HG03442 (cell line): ENCODE measurements around the gene LRRC8D.
"Not testable (repeated sequence)": the region's sequence is repeated elsewhere in the genome, so short reads cannot be mapped to it uniquely, and the experiment has no call there.

Source experiments
- ATAC-seq: cut with Tn5 transposase; IDR thresholded peaks from one replicate; pipeline ENCODE4 v1.9.1; 2021; ENCODE audit warnings: mild to moderate bottlenecking, moderate library complexity; ENCODE audit not compliant: unreplicated experiment

LRRC8D gene

DNA sequence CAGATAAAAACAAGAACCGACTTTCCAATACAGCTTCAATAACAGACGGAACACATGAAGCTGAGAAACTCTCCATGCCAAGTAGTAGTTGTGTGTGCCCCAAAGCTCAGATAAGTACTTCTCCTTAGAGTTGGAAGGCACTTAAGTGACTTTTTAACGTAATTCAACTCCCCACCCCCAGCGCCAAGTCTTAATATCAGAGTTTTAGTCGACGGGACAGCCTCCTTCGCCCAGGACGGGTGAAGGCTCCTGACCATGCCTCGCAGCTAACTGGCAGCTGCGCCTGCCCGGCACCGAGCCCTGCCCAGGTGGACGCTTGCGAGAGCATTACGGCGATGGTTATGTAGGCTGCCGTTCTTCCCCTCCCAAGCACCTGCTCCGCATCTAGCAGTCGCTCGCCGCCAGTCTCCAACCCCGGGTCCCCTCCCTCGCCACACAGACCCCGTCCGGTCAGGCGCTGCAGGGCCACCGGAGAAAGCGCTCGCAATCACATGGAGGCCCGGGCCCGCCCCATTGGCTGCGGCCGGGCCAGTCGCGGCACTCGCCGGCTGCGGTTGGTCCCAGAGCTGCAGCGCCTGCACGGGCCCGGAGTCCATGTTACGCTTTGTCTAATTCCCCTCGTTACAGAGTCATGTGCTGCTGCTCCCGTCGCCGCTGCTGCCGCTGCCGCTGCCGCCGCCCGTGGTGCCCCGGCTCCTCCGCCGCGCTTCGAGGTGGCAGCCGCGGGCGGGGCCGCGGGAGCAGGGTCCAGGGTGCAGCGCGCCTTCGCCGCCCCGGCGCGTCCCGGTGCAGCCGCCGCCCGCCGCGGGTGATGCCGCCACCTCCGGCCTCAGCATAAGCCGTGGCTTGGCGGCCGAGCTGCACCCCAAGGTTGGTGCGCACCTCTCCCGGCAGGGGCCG is at the start of gene LRRC8D:
TSS of gene LRRC8D (plus strand) at position 611 of the 900 bp plus-strand sequence. CDS start 112,037 bp downstream, outside the sequence.
- ATAC-seq = peak; percentile 76

DNA sequence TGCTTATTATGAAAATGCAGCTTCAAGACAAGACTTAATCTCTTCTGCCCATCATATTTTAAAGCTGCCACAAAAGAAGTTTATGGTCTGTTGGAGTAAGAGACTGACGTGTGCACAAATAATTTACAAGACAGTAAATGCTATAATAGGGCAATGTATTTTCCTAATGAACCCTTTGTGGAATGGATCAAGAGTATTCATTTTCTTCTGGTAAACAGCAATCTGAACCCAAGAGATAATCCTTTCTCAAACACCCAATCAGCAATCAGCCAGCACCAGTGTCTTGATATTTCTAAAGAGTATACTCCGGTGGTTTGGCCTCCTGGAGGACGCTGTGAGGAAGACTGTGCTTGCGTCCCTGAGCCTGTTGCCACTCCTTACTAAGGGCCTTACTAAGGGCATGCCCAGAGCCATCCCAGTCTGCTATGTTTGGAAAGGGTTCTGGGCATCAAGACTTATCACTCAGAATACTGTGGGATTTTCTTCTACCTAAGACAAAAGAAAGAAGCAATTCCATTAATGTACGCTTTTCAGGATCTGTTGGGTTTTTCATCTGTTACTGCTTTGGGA is 48.8 kb upstream of the LRRC8D start:
- ATAC-seq = no peak

DNA sequence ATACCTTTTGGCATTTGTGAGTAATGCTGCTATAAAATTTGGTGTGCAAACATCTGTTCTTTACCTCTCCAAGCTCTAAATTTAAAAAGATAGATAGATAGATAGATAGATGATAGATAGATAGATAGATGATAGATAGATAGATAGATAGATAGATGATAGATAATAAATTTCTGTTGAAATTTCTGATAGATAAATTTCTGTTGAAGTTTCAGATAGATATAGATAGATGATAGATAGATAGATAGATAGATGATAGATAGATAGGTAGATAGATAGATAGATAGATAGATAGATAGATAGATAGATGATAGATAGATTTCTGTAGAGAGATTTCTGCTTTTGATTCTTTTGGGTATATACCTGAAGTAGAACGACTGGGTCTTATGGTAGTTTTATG is 44.7 kb upstream of the LRRC8D start:
- ATAC-seq = not testable (repeated sequence)

DNA sequence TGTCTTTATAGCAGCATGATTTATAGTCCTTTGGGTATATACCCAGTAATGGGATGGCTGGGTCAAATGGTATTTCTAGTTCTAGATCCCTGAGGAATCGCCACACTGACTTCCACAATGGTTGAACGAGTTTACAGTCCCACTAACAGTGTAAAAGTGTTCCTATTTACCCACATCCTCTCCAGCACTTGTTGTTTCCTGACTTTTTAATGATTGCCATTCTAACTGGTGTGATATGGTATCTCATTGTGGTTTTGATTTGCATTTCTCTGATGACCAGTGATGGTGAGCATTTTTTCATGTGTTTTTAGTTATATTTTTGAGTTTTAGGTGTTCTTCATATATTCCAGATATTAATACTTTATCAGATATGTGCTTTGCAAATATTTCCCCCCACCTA is 43.6 kb upstream of the LRRC8D start:
- not testable (repeated sequence) for ATAC-seq

DNA sequence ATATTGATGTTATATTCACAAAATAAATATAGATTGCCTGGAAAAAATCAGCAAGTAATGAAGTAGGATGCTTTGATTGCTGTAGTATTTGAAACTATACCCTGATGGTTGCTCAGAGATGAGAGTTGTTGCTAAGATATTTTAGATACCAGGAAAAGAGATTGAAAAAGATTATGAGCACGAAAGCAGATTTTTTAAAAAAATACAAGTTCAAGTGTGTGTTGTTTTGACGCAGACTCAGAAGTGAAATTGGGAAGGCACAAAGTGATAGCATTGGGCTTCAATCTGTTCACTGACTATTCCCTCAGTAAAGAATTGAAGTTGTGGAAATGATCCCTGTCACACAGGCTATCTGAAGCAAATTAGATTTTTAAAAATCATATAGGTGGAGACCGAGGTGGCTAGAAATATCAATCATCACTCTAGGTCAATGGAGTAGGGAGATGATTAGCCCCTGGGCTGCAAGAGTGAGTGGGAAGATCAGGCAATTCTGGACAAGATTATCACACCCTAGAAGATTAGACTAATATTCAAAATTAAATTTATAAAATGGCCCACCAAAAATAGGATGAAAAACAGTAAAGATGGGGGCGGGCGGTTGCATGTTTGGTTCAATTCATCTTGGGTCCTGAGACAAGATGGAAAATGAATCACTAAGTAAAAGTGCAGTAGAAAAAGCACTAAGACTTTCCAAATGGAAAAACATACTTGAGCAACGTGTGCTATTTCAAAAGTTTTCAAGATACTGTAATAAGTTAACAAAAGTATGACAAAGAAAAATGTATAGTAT is 41.5 kb upstream of the LRRC8D start:
- ATAC-seq = no peak

DNA sequence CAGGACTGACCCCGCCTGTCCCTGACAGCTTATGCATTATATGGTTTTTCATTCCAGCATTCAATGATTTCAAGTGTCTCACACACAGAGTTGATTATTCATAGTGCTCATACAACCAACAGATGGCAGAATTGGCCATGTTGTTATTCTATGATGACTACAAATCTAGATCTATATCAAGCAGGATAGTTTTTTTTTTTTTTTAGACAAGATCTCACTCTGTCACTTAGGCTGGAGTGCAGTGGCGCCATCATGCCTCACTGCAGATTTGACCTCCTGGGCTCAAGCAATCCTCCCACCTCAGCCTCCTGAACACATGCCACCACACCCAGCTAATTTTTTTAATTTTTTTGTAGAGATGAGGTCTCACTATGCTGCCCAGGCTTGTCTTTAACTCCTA is 40.1 kb upstream of the LRRC8D start:
- no peak for ATAC-seq

DNA sequence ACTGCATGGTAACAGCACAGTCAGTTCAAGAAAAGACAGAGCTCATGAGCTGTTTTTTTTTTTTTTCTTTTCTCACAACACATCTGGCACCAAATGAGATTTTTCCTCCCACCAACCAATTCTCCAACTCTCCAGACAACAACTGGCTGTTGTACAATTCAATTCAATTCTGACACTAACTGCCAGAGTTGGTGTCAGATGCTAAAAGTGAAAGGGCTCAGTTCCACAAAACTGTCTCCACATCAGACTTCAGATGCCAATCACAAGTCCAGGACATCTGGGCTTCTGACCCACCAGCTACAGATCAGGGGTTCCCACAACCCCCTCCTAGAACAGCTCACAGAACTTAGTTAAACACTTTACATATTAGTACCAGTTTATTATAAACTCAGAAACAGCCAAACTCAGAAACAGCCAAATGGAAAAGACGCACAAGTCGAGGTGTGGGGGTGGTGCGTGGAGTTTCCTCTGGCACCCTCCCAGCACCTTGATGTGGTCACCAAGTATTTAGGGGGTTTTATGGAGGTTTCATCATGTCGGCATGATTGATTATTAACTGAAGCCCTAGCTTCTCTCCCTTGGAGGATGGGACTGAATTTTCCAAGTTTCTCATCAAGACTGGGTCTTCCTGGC is 39.2 kb upstream of the LRRC8D start:
- ATAC-seq = peak; percentile 85

DNA sequence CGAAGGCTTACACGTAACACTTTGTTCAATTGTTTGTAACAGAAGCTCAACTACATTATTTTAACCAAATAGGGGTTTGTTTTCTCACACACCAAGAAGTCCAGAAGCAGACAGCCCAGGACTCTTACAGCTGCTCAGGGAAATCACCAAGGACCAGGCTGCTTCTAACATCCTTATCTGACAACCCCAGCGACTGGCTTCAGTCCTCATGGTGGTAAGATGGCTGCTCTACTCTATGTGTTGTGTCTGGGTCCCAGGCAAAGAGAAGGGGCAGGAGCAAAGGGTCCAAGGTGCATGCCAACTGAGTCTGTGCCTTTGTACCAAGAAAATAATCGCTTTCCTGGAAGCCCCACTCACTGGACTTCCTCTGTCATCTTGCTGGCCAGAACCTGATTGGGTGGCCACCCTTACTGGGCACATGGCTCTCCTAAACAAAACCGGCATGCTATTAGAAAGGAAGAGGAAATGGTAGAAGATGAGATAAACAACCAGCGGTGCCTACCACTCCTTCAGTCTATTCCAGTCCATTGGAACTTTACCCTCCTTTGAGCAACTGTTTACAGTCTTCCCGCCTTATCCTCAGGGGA is 34.1 kb upstream of the LRRC8D start:
- ATAC-seq = no peak

DNA sequence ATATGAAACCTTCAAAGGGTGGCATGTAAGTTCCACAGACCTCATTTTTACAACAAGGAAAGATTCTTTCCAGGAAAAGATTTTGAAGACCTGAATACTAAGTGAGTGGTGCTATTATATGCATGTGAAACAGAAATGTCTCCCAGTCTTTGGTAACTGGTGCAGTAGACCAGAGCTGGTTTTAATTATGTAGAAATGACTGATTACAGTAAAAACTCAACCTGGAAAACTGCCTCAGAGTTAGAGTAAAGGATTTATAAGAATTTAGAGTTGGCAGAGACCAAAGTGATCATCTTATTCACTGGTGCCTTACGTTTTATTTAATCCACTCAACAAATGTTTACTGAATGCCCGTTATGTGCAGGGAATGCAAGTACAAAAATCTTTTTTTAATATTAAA is 30.2 kb upstream of the LRRC8D start:
- no peak for ATAC-seq

DNA sequence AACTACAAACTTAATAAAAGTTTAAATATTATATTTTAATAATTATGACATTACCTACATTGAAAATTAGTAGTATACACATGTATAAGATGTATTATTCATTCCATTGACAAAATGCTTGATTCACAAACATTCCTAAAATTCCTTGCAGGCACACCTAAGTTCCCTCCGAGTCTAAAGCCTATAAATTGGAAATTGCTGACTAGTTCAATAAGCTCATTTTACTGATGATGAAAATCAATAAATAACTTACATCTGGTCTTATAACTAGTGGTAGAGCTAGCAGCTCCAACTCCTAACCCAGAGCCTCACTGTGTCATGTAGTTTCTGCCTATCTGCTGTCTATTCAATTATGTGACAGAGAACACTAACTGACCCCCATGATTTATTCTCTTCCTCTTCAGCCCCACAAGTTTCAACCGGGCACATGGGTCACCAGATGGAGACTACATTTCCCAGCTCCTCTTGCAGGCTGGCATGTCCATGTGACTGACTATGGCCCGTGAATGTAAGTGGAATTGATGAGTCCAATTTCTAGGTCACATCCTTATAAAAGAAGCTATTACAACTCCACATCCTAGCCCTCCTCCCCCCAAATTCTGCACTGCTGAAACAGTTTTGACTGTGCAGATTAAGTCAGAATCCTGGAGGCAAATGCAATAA is 29.6 kb upstream of the LRRC8D start:
- no peak for ATAC-seq

DNA sequence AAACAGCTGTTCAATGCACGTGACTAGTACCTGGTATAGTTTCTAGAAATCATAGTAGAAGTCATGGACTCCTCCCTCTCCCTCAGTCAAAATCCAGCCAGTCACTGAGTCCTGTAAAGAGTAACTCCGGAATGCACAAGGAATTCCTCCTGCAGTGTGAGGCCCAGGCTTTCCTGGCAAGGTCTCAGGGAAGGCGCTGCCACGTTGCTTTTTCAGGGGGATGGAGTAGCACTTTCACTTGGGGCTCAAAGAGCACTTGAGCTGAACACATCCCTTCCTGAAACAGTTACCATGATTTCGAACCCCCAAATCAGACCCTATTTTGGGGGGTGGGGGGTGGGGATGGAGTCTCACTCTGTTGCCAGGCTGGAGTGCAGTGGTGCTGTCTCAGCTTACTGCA is 26.4 kb upstream of the LRRC8D start:
- no peak for ATAC-seq

DNA sequence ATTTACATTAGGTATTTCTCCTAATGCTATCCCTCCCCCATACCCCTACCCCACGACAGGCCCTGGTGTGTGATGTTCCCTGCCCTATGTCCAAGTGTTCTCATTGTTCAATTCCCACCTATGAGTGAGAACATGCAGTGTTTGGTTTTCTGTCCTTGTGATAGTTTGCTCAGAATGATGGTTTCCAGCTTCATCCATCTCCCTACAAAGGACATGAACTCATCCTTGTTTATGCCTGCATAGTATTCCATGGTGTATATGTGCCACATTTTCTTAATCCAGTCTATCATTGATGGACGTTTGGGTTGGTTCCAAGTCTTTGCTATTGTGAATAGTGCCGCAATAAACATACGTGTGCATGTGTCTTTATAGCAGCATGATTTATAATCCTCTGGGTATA is 25.3 kb upstream of the LRRC8D start:
- not testable (repeated sequence) for ATAC-seq

DNA sequence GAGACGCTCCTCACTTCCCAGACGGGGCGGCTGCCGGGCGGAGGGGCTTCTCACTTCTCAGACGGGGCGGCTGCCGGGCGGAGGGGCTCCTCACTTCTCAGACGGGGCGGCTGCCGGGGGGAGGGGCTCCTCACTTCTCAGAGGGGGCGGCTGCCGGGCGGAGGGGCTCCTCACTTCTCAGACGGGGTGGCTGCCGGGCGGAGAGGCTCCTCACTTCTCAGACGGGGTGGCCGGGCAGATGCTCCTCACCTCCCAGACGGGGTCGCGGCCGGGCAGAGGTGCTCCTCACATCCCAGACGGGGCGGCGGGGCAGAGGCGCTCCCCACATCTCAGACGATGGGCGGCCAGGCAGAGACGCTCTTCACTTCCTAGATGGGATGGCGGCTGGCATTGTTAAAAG is 23.0 kb upstream of the LRRC8D start:
- not testable (repeated sequence) for ATAC-seq

DNA sequence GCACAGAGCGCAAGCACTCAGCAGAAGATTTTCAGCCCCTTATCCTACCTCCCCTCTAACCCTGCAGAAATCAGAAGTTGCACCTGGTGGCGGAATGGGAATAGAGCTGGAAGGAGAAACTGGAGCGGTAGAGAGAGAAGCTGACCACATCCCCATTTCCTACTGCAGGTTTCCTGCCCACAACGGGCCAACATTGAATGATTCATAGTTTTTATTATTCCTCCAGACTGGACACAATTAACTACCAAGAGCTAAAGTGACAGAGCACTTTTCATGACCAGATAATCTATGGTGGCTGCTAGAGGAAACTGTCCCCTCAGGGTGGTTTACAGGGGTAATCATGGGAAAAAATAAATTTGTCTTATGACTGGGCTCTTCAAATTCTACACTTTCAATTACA is 21.3 kb upstream of the LRRC8D start:
- no peak for ATAC-seq

DNA sequence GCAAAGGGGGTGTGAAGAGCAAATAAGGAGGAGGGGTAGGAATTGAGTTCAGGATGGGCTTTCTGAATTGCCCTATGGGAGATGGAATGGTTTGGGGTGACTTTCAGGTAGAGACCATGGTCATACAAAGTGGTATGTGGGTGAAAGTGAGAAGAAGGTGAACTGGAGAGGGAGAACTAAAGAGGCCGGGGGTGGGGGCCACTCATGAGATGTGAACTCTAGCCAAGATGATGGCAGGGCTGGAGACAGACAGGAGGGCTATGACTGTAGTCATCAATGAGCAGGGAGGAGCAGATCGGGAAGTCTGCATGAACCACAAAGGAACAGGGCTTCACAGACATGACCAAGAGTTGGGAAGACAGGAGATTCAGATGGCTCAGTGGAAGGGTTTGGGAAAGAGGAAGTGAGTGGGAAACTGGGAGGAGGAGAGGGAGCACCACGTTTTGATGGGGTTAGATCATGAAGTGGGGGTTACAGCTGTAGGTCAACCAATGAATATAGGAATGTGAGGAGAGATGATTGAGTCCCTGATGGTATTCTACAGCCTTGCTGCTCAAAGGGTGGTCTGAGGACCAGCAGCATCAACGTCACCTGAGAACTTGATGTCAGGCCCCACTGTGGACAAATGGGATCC is 20.7 kb upstream of the LRRC8D start:
- ATAC-seq = no peak

DNA sequence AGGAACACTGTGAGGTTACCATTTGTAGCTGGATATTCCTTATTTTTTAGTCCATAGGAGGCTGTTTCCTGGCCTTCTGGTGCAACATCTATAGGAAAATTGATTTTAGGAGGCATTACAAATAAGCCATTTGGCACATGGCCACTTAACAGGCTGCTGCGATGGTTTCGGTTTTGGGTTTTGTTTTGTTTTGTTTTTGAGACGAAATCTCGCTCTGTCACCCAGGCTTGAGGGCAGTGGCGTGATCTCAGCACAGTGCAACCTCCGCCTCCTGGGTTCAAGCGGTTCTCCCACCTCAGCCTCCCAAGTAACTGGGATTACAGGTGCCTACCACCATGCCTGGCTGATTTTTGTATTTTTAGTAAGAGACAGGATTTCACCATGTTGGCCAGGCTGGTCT is 20.1 kb upstream of the LRRC8D start:
- no peak for ATAC-seq

DNA sequence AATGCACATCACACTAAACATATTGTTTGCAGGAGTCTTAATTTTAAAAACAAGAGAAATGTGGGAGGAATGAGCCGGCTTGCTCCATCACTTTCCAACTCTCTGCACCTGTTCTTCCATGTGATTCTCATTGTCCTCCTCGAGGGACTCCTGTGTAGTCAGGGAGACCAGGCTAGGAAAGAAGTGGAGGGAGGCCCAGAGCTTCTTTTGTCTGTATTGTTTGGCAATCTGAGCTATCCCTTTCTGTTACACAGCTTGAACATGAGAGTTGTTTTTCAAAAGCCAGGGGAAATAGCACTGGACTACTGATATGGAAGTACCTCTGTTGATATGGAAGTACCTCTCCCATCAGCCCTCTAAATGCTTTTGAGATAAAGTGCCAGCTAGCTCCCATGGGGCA is 18.8 kb upstream of the LRRC8D start:
- no peak for ATAC-seq

DNA sequence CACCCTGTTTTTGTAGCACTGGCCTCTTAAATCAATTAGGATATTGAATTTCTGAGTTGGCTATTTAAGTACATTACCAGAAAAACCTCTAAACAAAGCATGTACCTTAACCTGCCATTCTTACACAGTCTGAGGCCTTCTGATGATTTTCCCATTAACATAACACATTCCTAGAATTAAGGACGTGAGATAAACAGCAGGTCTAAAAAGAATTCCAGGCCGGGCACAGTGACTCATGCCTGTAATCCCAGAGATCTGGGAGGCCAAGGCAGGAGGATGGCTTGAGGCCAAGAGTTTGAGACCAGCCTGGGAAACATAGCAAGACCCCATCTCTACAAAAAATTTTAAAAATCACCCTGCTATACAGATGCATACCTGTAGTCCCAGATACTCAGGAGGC is 18.0 kb upstream of the LRRC8D start:
- ATAC-seq = no peak

DNA sequence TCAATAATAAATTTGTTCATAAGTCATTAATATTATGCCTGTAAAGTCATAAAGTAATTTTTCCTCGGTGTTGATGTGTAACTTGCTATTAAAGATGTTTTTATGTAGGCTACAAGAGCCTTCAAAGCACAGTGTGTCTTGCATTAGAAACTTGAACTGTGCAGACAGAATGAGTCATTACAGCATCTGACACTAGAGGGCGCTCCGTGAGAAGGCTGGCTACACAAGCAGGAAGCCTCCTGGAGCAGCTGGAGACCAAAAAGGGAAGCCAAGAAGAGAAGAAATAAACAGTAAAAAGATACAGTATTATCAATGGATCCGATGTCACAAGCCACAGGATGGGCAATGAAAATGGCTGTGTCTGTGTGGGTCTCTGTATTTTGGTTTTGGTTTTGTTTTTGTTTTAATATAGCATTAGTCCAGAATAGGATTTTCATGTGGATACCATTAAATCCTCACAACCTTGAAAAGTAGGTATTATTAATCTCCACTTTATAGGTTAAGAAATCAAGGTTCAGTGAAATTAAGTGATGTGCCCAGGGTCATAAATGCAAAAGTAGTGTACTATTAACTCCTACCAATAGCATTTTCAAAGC is 16.1 kb upstream of the LRRC8D start:
- peak; percentile 73 for ATAC-seq
